HG03045 (cell line): ENCODE data around the gene TIPRL.
"Not testable (repeated sequence)": the region's sequence is repeated elsewhere in the genome, so short reads cannot be mapped to it uniquely, and the experiment has no call there.

Source experiments
- ATAC-seq: cut with Tn5 transposase; IDR thresholded peaks from one replicate; pipeline ENCODE4 v1.9.1; 2021; ENCODE audit warnings: mild to moderate bottlenecking, moderate library complexity; ENCODE audit not compliant: unreplicated experiment

The TIPRL gene

DNA sequence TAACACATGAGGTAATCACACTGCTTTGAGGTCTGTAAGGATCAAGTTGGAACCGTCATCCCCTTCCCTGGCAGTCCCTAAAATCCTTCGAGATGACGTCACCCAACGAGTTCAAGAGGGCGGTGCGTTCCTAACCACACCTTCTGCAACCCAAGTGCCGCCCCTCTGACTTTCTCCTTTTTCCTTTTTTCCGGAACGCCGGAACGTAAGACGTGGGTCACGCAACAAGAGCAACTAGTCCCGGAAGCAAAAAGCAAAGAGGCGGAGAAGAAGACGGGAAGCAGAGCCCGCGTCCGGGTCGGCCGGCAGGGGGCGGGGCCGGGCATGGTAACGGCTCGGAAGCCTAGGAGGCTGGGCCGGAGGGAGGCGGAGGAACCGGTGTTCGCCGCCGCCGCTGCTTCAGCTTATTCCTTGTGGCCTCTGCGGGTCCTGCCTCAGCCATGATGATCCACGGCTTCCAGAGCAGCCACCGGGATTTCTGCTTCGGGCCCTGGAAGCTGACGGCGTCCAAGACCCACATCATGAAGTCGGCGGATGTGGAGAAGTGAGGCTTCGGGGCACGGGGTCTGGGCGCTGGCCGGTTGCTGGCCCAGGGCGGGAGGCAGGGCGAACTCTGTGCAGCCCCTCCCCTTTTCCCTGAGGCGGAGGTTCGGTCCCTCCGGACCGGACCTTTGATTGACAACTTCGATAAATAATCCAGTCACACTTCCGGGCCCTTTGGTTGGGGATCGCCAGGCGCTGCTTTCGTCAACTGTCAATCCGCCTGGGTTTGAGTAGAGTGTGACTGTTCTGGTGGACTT lies at the start of gene TIPRL:
TIPRL (plus strand) TSS at position 325 of the 800 bp plus-strand sequence; CDS start at position 441, 116 bp downstream.
- ATAC-seq, result peak; percentile 93

DNA sequence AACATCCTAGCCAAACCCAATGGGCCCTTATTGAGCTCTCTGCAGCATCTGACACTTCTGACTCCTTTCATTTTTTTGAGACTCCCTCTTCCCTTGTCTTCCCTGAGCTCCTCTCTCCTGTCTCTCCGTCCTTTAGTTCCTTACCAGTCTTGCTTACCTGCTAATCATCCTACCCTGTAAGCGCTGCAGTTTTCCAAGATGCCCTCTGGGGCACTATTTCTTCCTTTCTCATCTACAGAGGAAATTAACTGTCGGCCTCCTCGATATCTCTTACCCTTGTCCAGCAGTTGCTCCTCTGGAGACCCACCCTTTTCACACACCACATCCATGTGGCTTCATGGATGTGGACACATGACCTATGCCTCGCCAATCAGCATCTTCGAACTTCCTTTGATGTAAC lies 48.8 kb upstream of the TIPRL start:
- ATAC-seq, result no peak

DNA sequence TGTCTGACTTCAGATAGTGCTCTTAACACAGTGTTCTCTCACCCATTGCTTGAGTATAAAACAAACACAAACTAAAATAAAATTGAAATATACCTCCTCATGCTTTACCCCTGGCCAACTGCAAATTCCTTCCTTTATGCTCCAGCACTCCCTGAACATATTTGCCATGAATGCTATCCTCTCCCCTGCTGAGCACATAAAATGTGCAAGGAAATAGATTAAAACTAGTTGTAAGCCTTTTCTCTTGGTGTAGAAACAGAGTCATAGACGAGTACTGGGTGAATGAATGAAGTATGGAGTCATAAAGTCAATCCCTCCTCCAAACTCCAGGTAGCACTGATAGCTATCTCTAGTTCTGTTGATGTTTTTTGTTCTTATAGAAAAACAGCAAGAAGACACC lies 44.6 kb upstream of the TIPRL start:
- ATAC-seq, result no peak

DNA sequence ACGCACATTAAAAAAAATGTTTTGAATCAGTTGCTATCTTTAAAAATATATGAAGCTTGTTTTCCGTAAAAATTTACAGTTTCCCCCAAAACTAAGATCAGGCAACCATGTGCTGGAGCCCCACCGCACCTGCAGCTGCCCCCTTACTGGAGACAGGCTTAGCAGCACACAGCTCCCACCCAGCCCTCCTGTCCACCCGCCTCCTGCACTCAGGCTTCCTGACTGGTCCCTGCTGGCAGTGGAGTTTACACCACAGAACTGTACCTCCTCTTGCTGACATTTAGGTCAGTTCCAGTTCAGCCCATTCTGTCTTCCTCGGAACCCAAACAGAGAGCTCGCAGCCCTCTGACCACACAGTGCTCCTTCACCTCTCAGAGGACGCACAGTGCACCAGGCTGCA lies 44.1 kb upstream of the TIPRL start:
- ATAC-seq, result no peak

DNA sequence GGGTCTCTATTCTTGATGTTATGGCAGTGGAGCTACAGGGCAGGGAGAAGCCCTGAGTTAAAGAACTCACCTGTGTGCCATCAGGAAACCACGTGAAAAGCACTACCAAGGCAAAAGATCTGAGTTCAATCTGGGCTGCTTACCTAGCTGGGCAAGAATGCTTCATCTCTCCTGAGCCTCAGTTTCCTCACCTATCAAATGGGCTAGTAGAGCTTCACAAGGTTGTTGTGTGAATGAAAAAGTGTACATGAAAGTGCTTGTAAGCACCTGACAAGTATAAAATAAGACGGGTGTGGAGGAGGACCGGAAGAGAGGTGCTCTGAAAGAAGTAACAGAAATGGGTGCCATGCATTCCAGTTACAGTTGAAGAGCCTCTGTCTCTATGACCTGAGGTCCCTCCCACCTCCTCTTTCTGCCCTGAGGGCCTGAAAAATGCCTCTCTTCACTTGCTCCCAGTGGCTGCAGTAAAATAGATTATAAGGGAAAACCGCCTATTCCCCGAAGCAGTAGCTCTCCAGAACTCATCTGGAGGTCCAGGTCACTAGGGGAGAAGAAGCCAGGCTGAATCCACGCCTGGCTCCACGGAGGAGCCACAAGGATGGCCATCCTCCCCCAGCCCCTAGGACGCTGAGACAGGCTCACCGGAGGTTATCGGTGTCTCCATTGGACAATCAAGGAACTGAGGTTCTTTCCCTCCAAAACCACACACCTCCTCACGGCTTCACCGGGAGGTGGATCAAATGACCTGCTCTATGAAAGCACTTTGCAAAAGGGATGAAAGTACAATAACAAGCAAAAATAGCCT lies 43.4 kb upstream of the TIPRL start:
- no peak for ATAC-seq

DNA sequence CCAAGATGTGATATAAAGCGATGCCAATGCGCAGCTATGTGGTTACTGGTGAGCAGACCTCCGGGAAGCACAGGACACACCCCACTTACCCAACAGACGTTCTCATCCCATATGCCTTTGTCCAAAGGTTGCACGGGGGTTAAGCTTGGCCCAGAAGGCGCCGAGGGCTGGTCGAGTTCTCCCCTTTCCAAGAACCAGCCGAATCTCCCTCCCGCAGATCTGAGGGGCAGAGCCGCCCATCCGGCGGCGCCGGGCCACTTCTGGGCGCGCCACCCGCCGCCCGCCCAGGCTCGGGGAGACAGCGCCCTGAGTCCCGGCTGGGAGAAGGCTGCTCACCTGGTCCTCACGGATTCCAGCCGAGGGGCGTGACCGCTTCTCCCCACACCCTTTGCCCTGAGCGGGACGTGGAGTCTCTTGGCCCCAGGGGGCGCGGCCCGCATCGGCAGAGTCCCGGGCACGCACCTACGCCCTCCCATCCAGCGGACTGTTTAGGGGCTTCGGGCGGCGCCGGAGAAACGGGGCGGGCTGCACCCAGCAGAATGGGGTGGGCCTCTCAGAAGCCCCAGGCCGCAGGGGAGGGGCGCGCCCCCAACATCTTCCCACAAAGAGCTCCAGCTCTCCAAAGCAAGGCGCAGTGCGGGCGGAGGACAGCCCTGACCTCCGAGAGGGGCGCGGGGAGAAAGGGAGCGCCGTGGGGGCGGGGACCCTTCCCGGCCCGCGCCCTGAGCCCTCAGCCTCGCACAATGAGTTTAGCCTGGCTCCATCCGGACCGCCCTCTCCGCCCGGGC lies 42.6 kb upstream of the TIPRL start:
- peak; percentile 25 for ATAC-seq

DNA sequence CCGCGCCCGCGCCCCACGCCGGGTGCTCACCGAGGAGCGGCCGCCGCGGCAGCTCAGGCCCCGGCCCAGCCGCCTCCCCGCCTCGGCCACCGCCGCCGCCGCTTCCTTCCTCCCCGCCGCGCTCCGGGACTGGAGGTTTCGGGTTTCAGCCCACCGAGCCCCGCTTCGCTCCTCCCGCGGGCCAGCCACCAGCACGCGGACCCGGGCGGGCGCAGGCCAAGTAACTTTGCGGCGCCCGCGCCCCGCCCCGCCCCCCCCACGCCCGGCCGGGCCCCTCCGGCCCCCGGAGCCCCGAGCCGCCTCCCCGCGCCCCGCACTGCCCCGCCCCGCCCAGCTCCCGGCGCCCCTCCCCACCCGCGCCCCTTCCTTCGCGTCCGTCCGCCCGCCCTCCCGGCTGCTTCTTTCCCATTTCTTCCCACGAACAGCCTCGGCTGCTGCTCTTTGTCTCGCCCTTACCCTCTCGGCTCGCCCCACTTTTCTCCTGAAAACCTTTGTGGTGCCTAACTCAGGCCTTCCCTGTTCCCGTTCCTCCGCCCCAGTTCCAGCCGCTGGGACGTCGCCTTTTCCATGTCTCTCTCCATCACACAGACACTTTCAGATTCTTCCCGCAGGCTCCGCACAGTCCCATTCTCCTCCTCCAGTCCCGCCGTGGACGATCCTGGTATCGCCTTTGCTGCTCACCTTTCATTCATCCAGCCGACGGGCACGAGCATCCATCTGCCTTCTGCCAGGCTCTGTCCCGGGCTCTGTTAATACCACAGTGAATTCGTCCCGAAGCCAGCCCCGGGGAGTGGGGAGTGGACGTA lies 41.9 kb upstream of the TIPRL start, which contains the start of gene GPR161:
GPR161 (minus strand) TSS at position 222 of the 806 bp plus-strand sequence. CDS start 32,080 bp downstream, outside the sequence.
- peak; percentile 43 for ATAC-seq

DNA sequence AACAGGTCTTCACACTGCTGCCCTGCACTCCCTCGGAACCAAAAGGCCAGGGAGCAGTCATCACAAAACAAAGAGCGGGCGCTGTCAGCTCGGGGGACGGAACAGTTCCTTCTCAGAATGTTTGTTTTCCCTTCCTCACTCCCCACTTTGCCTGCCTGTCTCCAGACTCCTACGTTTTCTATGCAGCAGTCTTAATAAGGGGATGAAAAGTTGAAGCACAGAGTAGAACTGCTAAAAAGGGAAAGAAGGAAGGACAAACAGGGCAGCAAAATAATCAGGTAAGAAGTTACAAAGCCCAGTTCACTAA lies 41.3 kb upstream of the TIPRL start:
- ATAC-seq, result no peak

DNA sequence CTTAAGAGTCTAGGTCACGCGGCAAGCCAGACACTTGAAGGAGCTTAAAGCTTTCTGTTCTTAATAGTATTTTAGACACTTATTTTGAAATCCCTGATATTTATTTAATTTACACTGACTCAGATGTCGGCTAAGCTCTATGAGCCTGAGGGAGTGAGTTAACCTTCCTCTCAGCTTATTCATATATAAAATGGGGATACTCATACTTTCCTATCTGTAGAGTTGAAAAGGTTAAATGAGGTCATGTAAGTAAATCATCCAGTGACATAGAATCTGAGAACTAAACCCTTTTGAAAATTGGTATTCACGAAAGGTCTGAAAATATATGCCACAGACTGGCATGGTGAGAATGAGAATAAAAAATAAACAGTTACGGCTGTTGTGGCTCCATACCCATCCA lies 40.6 kb upstream of the TIPRL start:
- no peak for ATAC-seq

DNA sequence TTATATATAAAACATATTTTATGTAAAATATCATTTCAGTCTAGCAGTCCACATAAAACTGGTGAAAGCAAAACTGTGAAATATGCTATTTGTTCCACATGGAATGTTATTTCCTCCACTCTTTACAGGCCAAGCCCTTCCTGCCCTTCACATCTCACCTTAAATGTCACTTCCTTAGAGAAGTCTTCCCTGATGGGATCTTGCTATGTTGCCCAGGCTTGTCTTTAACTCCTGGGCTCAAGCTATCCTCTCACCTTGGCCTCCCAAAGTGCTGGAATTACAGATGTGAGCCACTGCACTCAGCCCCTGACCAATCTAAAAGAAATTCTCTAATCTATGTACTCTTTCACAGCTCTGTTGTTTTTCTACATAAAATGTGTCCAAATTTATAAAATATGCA lies 39.7 kb upstream of the TIPRL start:
- no peak for ATAC-seq

DNA sequence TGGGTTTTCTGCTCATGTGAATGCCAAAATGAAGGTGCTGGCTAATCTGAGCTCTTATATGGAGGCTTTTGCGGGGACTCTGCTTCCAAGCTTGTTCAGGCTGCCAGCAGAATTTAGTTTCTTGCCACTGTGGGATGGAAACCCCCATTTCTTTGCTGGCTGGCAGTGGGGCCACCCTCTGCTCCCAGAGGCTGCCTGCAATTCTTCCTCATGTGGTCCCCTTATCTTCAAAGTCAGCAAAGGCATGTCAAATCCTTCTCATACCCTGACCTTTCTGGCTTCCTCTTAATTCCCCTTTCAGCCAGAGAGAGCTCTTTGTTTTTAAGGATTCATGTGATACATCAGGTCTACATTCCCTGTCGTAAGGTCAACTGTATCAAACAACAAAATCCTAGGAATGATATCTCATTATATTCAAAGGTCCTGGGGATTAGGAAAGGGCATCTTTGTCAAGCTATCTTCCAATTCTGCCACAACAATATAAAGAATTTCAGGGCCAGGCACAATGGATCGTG lies 36.8 kb upstream of the TIPRL start:
- no peak for ATAC-seq

DNA sequence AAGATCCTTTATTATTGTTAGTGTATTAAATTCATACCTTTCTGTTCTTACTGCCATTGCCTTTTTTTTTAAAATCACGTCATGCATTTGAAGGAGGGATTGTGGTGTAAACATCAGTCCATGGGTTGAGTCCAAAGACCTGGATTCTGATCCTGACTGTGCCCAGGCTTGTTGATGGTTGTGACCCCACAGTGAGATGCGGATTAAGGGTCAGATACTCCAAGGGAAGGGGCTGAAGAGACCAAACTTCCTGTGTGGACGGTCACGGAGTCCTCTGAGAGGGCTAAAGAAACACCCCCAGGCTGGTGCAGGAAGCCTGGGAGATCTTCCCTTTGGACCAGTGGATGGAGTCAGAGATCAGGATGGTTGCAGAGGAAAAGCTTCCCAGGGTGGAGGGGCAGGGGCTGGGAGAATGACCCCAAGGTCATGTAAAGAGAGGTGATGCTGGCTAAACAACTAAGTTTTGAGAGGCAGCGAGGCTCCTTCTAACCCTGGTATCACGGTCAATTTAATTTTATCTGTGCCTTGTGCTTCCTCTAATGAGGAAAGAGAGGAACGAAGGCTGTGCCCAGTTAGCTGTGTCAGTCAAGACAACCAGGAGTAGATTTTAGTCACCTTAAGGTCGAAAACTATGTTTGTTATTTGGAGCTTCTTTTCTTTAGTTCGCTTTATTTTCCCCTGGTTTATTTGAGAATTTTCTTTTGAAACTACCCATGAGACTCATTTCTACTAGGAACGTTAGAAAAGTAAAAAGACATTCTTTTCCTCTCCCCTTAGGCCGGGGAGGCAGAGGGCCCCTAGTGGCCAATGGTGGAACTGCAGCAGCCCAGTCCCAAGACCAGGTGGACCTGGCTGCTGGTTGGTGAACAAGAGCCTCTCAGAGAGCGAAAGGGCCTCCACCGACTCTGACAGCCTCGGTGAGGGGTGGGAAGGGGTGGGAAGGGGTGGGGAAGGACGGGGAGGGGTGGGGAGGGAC lies 33.3 kb upstream of the TIPRL start:
- peak; percentile 93 for ATAC-seq

DNA sequence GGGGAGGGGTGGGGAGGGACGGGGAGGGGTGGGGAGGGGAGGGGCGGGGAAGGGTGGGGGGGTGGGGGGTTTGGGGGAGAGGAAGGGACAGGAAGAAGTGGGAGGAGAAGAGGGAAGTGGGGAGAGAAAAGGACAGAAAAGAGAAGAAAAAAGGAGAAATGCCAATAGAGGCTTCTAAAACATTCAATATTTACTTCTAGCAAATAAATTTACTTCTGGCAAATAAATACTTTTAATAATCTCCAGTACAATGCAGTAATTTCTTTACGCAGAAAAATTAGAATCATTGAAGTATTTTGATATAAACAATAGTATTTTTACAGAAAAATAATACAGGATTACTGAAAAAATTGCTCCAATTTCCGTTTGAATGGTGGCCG lies 32.6 kb upstream of the TIPRL start:
- no peak for ATAC-seq

DNA sequence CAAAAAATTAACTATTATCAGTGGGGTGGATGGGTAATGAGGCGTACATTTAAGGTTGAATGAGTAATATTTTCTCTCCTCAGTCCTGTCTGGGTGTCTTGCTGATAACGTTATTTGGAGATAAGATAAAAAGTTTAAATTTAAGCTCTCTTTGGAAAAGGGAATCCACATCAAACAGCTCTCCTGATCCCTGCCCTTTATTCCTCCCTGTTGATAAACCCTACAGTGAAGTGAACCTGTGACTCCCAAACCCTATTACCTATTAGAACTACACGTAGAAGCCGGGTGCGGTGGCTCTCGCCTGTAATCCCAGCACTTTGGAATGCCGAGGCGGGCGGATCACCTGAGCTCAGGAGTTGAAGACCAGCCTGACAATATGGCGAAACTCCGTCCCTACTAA lies 32.1 kb upstream of the TIPRL start:
- no peak for ATAC-seq

DNA sequence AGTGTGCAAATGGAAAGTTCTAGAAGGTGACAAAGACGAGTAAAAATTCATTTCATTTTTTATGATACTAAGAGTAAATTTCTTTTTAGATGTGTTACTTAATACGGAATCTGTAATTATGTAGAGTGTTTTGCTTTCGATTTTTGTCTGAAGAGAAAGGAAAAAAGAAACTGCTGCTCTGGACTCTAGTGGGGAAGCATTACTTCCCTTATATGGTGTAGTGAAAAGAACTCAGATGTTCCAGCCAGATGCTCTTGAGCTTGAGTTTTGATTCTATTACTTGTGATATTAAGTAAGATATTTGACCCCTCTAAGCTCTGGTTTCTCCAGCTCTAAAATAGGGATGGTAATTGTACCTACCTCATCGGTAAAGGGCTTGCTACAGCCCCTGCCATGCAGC lies 29.8 kb upstream of the TIPRL start:
- no peak for ATAC-seq

DNA sequence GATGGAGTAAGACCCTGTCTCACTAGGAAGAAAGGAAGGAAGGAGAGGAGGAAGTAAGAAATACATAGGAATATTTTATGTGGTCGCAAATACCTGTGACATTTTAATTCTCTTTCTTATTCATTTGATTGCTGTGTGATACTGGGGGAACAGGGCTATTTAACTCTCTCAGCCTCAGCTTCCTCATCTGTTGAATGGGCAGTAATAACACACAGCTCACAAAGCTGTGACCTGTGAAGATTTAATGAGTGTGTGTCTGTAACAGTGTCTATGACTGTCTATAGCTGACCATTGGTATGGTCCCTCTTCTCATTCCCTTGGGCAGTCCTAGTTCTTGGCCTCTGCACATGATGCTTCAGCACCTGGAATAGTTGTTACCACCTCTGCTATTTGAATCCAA lies 28.5 kb upstream of the TIPRL start:
- no peak for ATAC-seq

DNA sequence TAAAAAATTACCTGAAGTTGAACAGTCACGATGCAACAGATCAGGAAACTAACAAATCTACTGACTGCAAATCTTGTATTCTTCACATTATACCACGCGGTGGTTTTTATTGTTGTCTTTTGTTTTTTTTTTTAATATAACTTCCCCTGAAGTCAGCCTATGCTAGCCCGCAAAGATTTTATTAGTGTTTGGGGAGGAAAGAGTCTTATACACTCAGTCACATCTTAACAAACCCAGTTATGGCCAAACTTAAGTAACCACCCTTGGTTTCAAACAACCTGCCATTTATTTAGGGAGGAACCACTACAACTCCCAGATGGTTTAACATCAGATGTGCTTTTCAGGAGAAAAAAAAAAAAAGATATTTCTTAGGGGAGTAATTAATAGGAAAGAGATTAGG lies 26.8 kb upstream of the TIPRL start:
- ATAC-seq, result no peak

DNA sequence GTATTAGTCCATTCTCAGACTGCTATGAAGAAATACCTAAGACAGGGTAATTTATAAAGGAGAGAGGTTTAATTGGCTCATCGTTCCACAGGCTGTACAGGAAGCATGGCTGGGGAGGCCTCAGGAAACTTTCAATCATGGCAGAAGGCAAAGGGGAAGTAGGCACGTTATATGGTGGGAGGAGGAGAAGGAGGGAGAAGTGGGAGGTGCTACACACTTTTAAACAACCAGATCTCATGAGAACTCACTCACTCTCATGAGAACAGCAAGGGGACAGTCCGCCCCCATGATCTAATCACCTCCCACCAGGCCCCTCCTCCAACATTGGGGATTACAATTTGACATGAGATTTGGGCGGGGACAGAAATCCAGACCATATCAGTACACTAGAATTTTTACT lies 24.1 kb upstream of the TIPRL start:
- ATAC-seq, result not testable (repeated sequence)

DNA sequence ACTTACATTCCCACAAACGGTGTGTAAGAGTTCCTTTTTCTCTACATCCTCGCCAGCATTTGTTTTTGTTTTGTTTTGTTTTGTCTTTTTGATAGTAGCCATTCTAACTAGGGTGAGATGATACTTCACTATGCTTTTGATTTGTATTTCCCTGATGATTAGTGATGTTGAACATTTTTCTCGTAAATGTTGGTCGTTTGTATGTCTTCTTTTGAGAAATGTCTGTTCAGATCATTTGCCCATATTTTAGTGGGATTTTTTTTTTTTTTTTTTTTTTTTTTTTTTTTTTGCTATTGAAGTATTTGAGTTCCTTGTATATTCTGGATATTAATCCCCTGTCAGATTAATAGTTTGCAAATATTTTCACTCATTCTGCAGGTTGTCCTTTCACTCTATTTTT lies 22.9 kb upstream of the TIPRL start:
- no peak for ATAC-seq
